HG02981 (cell line): ENCODE data around the gene ANKRD16.

Experiments
- ATAC-seq: cut with Tn5 transposase; IDR thresholded peaks from one replicate; pipeline ENCODE4 v1.9.1; 2021; ENCODE audit warnings: mild to moderate bottlenecking, moderate library complexity; ENCODE audit not compliant: unreplicated experiment

The ANKRD16 gene

GRCh38 chr10:5904227-5904626 lies 14.5 kb upstream of the ANKRD16 start:
- peak; percentile 83 for ATAC-seq

GRCh38 chr10:5903563-5903962 lies 13.9 kb upstream of the ANKRD16 start:
- ATAC-seq = no peak

- ATAC-seq = no peak
These were observed 13.0 kb upstream of the ANKRD16 start for GRCh38 chr10:5902511-5903274.

- ATAC-seq = no peak
These were observed 10.6 kb upstream of the ANKRD16 start for GRCh38 chr10:5900247-5900646.

GRCh38 chr10:5898163-5898562 lies 8.5 kb upstream of the ANKRD16 start:
- ATAC-seq = no peak

- ATAC-seq = no peak
These were observed 7.8 kb upstream of the ANKRD16 start for GRCh38 chr10:5897504-5897903.

- no peak for ATAC-seq
These were observed 7.3 kb upstream of the ANKRD16 start for GRCh38 chr10:5897053-5897340.

- no peak for ATAC-seq
These were observed 6.7 kb upstream of the ANKRD16 start for GRCh38 chr10:5896208-5897052.

GRCh38 chr10:5895804-5896203 lies 6.1 kb upstream of the ANKRD16 start:
- ATAC-seq = no peak

- no peak for ATAC-seq
These were observed 5.7 kb upstream of the ANKRD16 start for GRCh38 chr10:5895365-5895764.

- ATAC-seq = no peak
These were observed 5.2 kb upstream of the ANKRD16 start for GRCh38 chr10:5894873-5895272.

- no peak for ATAC-seq
These were observed 4.7 kb upstream of the ANKRD16 start for GRCh38 chr10:5894403-5894802.

- no peak for ATAC-seq
These were observed 3.6 kb upstream of the ANKRD16 start for GRCh38 chr10:5893321-5893720.

GRCh38 chr10:5892007-5892406 lies 2.3 kb upstream of the ANKRD16 start:
- no peak for ATAC-seq

- no peak for ATAC-seq
These were observed 1.3 kb upstream of the ANKRD16 start for GRCh38 chr10:5891009-5891408.

GRCh38 chr10:5890452-5890915 lies 791 bp upstream of the ANKRD16 start:
- ATAC-seq = peak; percentile 2

- peak; percentile 30 for ATAC-seq
These were observed 660 bp downstream of the ANKRD16 start for GRCh38 chr10:5888843-5889623.

GRCh38 chr10:5888351-5888750 lies 1.3 kb downstream of the ANKRD16 start:
- ATAC-seq = no peak

GRCh38 chr10:5887641-5888040 lies 2.1 kb downstream of the ANKRD16 start:
- no peak for ATAC-seq

- ATAC-seq = no peak
These were observed 2.7 kb downstream of the ANKRD16 start for GRCh38 chr10:5887029-5887428.

- ATAC-seq = no peak
These were observed 4.1 kb downstream of the ANKRD16 start for GRCh38 chr10:5885619-5886018.
